Left colon (tissue), 2 donors: ENCODE data around the gene IL6ST. TPM values are rescaled to one million over a fixed set of nuclear protein-coding genes. Genes with fewer than 3 reads are reported as not detected.

Source experiments
- total RNA-seq, 2 donors: library from RNA; stranded (reverse); fragmentation: NEBNext Ultra II Directional; extraction: Animal tissue kit (Norgen Biotek cat#: 25700); gene quantifications; one replicate each; pipeline ENCODE4 v1.2.1, GENCODE V29; 2021
- donor health status: DM: no; HTN: no; CAD: no.
- donor health status: DM: yes; HTN: yes; CAD: no.

The IL6ST gene
- total RNA-seq, 2 donors from 2014 or later, result 73.6 to 114 TPM

Other genes starting within 250 kb of the IL6ST start
- not detected for gene IL31RA, start 143.6 kb downstream of the IL6ST start, total RNA-seq
- gene ANKRD55, start 238.4 kb upstream of the IL6ST start, total RNA-seq, result not detected